SK-N-SH (cell line): ENCODE results near the gene GALNTL6.

ENCODE experiments used
- ELF1 ChIP-seq: IDR thresholded peaks from 2 replicates; pipeline ENCODE4 v1.4.0; 2012
- FOXM1 ChIP-seq: IDR thresholded peaks from 2 replicates; pipeline ENCODE4 v1.4.0; 2012; ENCODE audit warnings: low read depth, mild to moderate bottlenecking
- GABPA ChIP-seq: IDR thresholded peaks from 2 replicates; pipeline ENCODE4 v1.4.0; 2012; ENCODE audit warnings: low read depth, mild to moderate bottlenecking
- POLR2AphosphoS5 ChIP-seq: IDR thresholded peaks from 2 replicates; pipeline ENCODE4 v1.6.1; 2012; ENCODE audit warnings: low read depth, low read length
- RAD21 ChIP-seq: IDR thresholded peaks from 2 replicates; pipeline ENCODE4 v1.6.1; 2012; ENCODE audit warnings: mild to moderate bottlenecking, low read length
- SIN3A ChIP-seq: IDR thresholded peaks from 2 replicates; pipeline ENCODE4 v1.6.1; 2012; ENCODE audit warnings: low read depth, mild to moderate bottlenecking, low read length, moderate library complexity, borderline replicate concordance
- TAF1 ChIP-seq: IDR thresholded peaks from 2 replicates; pipeline ENCODE4 v1.6.1; 2012; ENCODE audit warnings: low read depth, mild to moderate bottlenecking, low read length, moderate library complexity, borderline replicate concordance
- TF ChIP-seq, protein P1 (sequence below): fragments of 200-600 bp; sonication (generic); IDR thresholded peaks from 2 replicates; pipeline ENCODE4 v1.6.1; 2017; ENCODE audit warnings: antibody characterized with exemption, mild to moderate bottlenecking, moderate library complexity
- TF ChIP-seq, protein P2 (sequence below): IDR thresholded peaks from 2 replicates; pipeline ENCODE4 v1.4.0; 2012; ENCODE audit warnings: low read depth, borderline replicate concordance

DNA sequence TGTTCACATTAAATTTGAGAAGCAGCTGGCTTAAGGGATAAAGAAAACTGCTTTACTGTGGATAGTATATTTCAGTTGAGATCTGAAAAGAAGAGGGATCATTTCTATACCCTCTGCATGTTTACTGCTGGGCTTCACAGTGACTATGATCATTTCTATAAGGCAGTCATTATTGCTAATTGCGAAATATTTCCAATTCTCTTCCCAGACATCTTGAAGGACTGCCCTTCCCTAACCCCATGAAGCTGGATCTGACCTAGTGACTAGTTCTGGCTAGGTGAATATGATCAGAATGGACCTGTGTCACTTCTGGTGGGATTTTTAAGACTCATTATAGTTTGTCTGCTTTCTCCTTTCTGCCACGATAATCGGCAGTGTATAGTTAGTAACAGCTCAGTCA lies 848.9 kb downstream of the GALNTL6 start:
- no peak for TF ChIP-seq TAF1
- no peak for TF ChIP-seq GABPA
- TF ChIP-seq ELF1, result no peak
- TF ChIP-seq, protein P1, sequence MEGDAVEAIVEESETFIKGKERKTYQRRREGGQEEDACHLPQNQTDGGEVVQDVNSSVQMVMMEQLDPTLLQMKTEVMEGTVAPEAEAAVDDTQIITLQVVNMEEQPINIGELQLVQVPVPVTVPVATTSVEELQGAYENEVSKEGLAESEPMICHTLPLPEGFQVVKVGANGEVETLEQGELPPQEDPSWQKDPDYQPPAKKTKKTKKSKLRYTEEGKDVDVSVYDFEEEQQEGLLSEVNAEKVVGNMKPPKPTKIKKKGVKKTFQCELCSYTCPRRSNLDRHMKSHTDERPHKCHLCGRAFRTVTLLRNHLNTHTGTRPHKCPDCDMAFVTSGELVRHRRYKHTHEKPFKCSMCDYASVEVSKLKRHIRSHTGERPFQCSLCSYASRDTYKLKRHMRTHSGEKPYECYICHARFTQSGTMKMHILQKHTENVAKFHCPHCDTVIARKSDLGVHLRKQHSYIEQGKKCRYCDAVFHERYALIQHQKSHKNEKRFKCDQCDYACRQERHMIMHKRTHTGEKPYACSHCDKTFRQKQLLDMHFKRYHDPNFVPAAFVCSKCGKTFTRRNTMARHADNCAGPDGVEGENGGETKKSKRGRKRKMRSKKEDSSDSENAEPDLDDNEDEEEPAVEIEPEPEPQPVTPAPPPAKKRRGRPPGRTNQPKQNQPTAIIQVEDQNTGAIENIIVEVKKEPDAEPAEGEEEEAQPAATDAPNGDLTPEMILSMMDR, result no peak
- TF ChIP-seq RAD21, result no peak
- TF ChIP-seq, protein P2, sequence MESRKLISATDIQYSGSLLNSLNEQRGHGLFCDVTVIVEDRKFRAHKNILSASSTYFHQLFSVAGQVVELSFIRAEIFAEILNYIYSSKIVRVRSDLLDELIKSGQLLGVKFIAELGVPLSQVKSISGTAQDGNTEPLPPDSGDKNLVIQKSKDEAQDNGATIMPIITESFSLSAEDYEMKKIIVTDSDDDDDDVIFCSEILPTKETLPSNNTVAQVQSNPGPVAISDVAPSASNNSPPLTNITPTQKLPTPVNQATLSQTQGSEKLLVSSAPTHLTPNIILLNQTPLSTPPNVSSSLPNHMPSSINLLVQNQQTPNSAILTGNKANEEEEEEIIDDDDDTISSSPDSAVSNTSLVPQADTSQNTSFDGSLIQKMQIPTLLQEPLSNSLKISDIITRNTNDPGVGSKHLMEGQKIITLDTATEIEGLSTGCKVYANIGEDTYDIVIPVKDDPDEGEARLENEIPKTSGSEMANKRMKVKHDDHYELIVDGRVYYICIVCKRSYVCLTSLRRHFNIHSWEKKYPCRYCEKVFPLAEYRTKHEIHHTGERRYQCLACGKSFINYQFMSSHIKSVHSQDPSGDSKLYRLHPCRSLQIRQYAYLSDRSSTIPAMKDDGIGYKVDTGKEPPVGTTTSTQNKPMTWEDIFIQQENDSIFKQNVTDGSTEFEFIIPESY, result no peak
- no peak for TF ChIP-seq POLR2AphosphoS5
- no peak for TF ChIP-seq FOXM1
- no peak for TF ChIP-seq SIN3A
